Activated naive CD4-positive, alpha-beta T cell treated with anti-CD3 and anti-CD28 coated beads for 36 hours (primary cell): ENCODE data around the gene ART5. TPM values are rescaled to one million over a fixed set of nuclear protein-coding genes. Genes with fewer than 3 reads are reported as not detected.
"Not testable (repeated sequence)": the region's sequence is repeated elsewhere in the genome, so short reads cannot be mapped to it uniquely, and the experiment has no call there.

Experiments
- CTCF ChIA-PET: fragments of 350-600 bp; sonication (Branson Sonifier 250); formaldehyde crosslinking; loops from one replicate; lab custom pipeline; 2021; ENCODE audit warnings: antibody characterized with exemption; lab: Charles Lee
- DNase-seq: peaks from one replicate; pipeline ENCODE4 v3.0.0-alpha.2; 2020
- H3K27ac Mint-ChIP-seq: one replicate; pipeline ENCODE4 v1.8.0; 2021; ENCODE audit warnings: mild to moderate bottlenecking, mixed read lengths
- H3K27me3 Mint-ChIP-seq: one replicate; pipeline ENCODE4 v1.8.0; 2021; ENCODE audit warnings: low read depth, mixed read lengths
- H3K36me3 Mint-ChIP-seq: one replicate; pipeline ENCODE4 v1.8.0; 2021; ENCODE audit warnings: low read depth, mixed read lengths
- H3K4me1 Mint-ChIP-seq: one replicate; pipeline ENCODE4 v1.8.0; 2021; ENCODE audit warnings: low read depth, mixed read lengths
- H3K4me3 Mint-ChIP-seq: one replicate; pipeline ENCODE4 v1.8.0; 2021; ENCODE audit warnings: mild to moderate bottlenecking, moderate library complexity, mixed read lengths
- H3K9me3 Mint-ChIP-seq: one replicate; pipeline ENCODE4 v1.8.0; 2021; ENCODE audit warnings: mixed read lengths
- intact Hi-C: fragments of 100-400 bp; cut with micrococcal nuclease; formaldehyde crosslinking; loops from one replicate; pipeline ENCODE4 v1.15.1; 2023
- total RNA-seq, 2 experiments: library from RNA; stranded (reverse); gene quantifications; one replicate each; pipeline ENCODE4 v1.2.3, GENCODE V29; 2021

ART5 gene
- total RNA-seq, 2 experiments from 2014 or later: not detected

- H3K36me3 Mint-ChIP-seq, H3K9me3 Mint-ChIP-seq, H3K27ac Mint-ChIP-seq, H3K4me1 Mint-ChIP-seq, H3K27me3 Mint-ChIP-seq, H3K4me3 Mint-ChIP-seq, intact Hi-C loops, DNase-seq, CTCF ChIA-PET: not testable (repeated sequence)
These were observed 7.1 kb upstream of the ART5 start for GRCh38 chr11:3648843-3649242.

- Mint-ChIP-seq H3K4me3 (no peak overlapping the region), H3K27ac (no peak overlapping the region), H3K36me3 (no peaks in the 10 kb centered on the region), H3K9me3 (no peaks in the 10 kb centered on the region), H3K4me1 (peaks cover 8% of the 10 kb centered on the region), H3K27me3 (peaks cover 11% of the 10 kb centered on the region)
- CTCF ChIA-PET: no interaction called here
- no peak for DNase-seq
- intact Hi-C loops: no loop called here
These were observed 3.8 kb upstream of the ART5 start for GRCh38 chr11:3645552-3645951.

- Mint-ChIP-seq H3K27me3 (peaks cover 8% of the 10 kb centered on the region), H3K27ac (no peak within 1 kb of the TSS), H3K9me3 (no peaks in the 10 kb centered on the region), H3K4me3 (no peak within 1 kb of the TSS), H3K36me3 (no peaks in the 10 kb centered on the region), H3K4me1 (peaks cover 8% of the 10 kb centered on the region)
- no peak for DNase-seq
- CTCF ChIA-PET: no interaction called here
- intact Hi-C loops: no loop called here
These were observed 3.0 kb upstream of the ART5 start, which contains the start of gene ART1 for GRCh38 chr11:3644817-3645235. Gene ART1 (plus strand): TSS chr11:3645128. CDS start chr11:3659214, 14,086 bp downstream.

- H3K4me3 Mint-ChIP-seq, intact Hi-C loops, DNase-seq: not testable (repeated sequence)
These were observed 1.3 kb upstream of the ART5 start for GRCh38 chr11:3643102-3643546.

GRCh38 chr11:3642071-3642951 is 519 bp upstream of the ART5 start:
- H3K4me1 Mint-ChIP-seq: peaks cover 8% of the 10 kb centered on the region
- H3K27ac Mint-ChIP-seq: no peak overlapping the region
- intact Hi-C loops: no loop called here
- H3K4me3 Mint-ChIP-seq: peak overlapping the region; percentile 61
- H3K9me3 Mint-ChIP-seq: no peaks in the 10 kb centered on the region
- H3K36me3 Mint-ChIP-seq: no peaks in the 10 kb centered on the region
- CTCF ChIA-PET: interaction anchor here (0.9 kb wide), 1 partner anchor 34 kb away, joined by 5 read pairs; no protein-coding TSS in a partner anchor
- peaks cover 5% of the 10 kb centered on the region for H3K27me3 Mint-ChIP-seq
- DNase-seq: peak; percentile 83

More at GRCh38 chr11:3643102-3643546, 1.3 kb upstream of the ART5 start:
- not testable (repeated sequence) for H3K27ac Mint-ChIP-seq, H3K36me3 Mint-ChIP-seq, H3K27me3 Mint-ChIP-seq, H3K9me3 Mint-ChIP-seq, H3K4me1 Mint-ChIP-seq
- CTCF ChIA-PET: interaction anchor here (0.5 to 0.9 kb wide), 2 partner anchors 15 to 35 kb away, joined by 3 to 5 read pairs; no protein-coding TSS in a partner anchor

GRCh38 chr11:3641191-3641590 is 601 bp downstream of the ART5 start:
- Mint-ChIP-seq H3K27me3 (peaks cover 5% of the 10 kb centered on the region), H3K36me3 (no peaks in the 10 kb centered on the region), H3K9me3 (no peaks in the 10 kb centered on the region), H3K27ac (no peak overlapping the region), H3K4me1 (peaks cover 8% of the 10 kb centered on the region), H3K4me3 (peak overlapping the region; percentile 43)
- DNase-seq: no peak
- CTCF ChIA-PET: no interaction called here
- intact Hi-C loops: no loop called here

- CTCF ChIA-PET: no interaction called here
- Mint-ChIP-seq H3K27ac (no peak overlapping the region), H3K4me3 (no peak overlapping the region), H3K4me1 (peaks cover 8% of the 10 kb centered on the region), H3K9me3 (no peaks in the 10 kb centered on the region), H3K27me3 (peaks cover 5% of the 10 kb centered on the region), H3K36me3 (no peaks in the 10 kb centered on the region)
- intact Hi-C loops: no loop called here
- DNase-seq: no peak
These were observed 2.0 kb downstream of the ART5 start for GRCh38 chr11:3639841-3640240.

GRCh38 chr11:3638513-3638912 is 3.3 kb downstream of the ART5 start:
- intact Hi-C loops: no loop called here
- no peak for DNase-seq
- no peaks in the 10 kb centered on the region for H3K36me3 Mint-ChIP-seq
- H3K4me1 Mint-ChIP-seq: peaks cover 8% of the 10 kb centered on the region
- no peak overlapping the region for H3K27ac Mint-ChIP-seq
- peaks cover 3% of the 10 kb centered on the region for H3K27me3 Mint-ChIP-seq
- CTCF ChIA-PET: no interaction called here
- H3K9me3 Mint-ChIP-seq: no peaks in the 10 kb centered on the region
- no peak overlapping the region for H3K4me3 Mint-ChIP-seq

GRCh38 chr11:3637201-3637600 is 4.6 kb downstream of the ART5 start:
- peaks cover 3% of the 10 kb centered on the region for H3K4me1 Mint-ChIP-seq
- H3K27ac Mint-ChIP-seq: no peak overlapping the region
- CTCF ChIA-PET: interaction anchor here (1.0 to 1.6 kb wide), 3 partner anchors 27 to 229 kb away, joined by 3 to 5 read pairs (median 3); no protein-coding TSS in a partner anchor
- no peak overlapping the region for H3K4me3 Mint-ChIP-seq
- intact Hi-C loops: no loop called here
- H3K9me3 Mint-ChIP-seq: no peaks in the 10 kb centered on the region
- no peak for DNase-seq
- H3K36me3 Mint-ChIP-seq: no peaks in the 10 kb centered on the region
- H3K27me3 Mint-ChIP-seq: peaks cover 3% of the 10 kb centered on the region

GRCh38 chr11:3635641-3636375 is 6.0 kb downstream of the ART5 start:
- Mint-ChIP-seq H3K4me3 (no peak overlapping the region), H3K4me1 (no peaks in the 10 kb centered on the region), H3K27me3 (no peaks in the 10 kb centered on the region), H3K9me3 (no peaks in the 10 kb centered on the region), H3K27ac (no peak overlapping the region), H3K36me3 (no peaks in the 10 kb centered on the region)
- intact Hi-C loops: no loop called here
- no peak for DNase-seq
- CTCF ChIA-PET: interaction anchor here (0.6 kb wide), 1 partner anchor 21 kb away, joined by 3 read pairs; no protein-coding TSS in a partner anchor

GRCh38 chr11:3632070-3632660 is 9.6 kb downstream of the ART5 start:
- intact Hi-C loops: no loop called here
- CTCF ChIA-PET: no interaction called here
- DNase-seq: no peak
- H3K36me3 Mint-ChIP-seq: no peaks in the 10 kb centered on the region
- no peaks in the 10 kb centered on the region for H3K9me3 Mint-ChIP-seq
- no peak overlapping the region for H3K4me3 Mint-ChIP-seq
- no peaks in the 10 kb centered on the region for H3K27me3 Mint-ChIP-seq
- H3K27ac Mint-ChIP-seq: no peak overlapping the region
- H3K4me1 Mint-ChIP-seq: no peaks in the 10 kb centered on the region

GRCh38 chr11:3631331-3631730 is 10.5 kb downstream of the ART5 start:
- Mint-ChIP-seq H3K4me3 (no peak overlapping the region), H3K4me1 (peaks cover 4% of the 10 kb centered on the region), H3K27me3 (no peaks in the 10 kb centered on the region), H3K27ac (no peak overlapping the region), H3K9me3 (no peaks in the 10 kb centered on the region), H3K36me3 (no peaks in the 10 kb centered on the region)
- CTCF ChIA-PET: interaction anchor here (0.6 kb wide), 1 partner anchor 49 kb away, joined by 3 read pairs; no protein-coding TSS in a partner anchor
- intact Hi-C loops: no loop called here
- no peak for DNase-seq
